ENCODE data around the gene ABHD8. TPM values are rescaled to one million over a fixed set of nuclear protein-coding genes. Genes with fewer than 3 reads are reported as not detected.

ABHD8 gene, protein sequence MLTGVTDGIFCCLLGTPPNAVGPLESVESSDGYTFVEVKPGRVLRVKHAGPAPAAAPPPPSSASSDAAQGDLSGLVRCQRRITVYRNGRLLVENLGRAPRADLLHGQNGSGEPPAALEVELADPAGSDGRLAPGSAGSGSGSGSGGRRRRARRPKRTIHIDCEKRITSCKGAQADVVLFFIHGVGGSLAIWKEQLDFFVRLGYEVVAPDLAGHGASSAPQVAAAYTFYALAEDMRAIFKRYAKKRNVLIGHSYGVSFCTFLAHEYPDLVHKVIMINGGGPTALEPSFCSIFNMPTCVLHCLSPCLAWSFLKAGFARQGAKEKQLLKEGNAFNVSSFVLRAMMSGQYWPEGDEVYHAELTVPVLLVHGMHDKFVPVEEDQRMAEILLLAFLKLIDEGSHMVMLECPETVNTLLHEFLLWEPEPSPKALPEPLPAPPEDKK
- total RNA-seq (10 to 100 TPM in 3 of 5 donors, 1 to 10 TPM in 2; 4.9 to 28.1 (median 15.2) TPM), polyA plus RNA-seq (10 to 100 TPM in 1 of 3 donors, 1 to 10 TPM in 2; 8.0 to 12.0 (median 9.8) TPM)
- long read RNA-seq, donor 1, partial matches to known transcripts: 0 of 1 reads
- long read RNA-seq, donor 1, other reads (novel, unspliced or antisense): 0 of 1 reads
- long read RNA-seq, donor 2, partial matches to known transcripts: 61 of 105 reads
- long read RNA-seq, donor 2, other reads (novel, unspliced or antisense): 42 of 105 reads
- long read RNA-seq, donor 3: 0 reads
- long read RNA-seq, donor 4: 0 reads
- long read RNA-seq, donor 5, partial matches to known transcripts: 45 of 48 reads
- long read RNA-seq, donor 5, other reads (novel, unspliced or antisense): 0 of 48 reads
- long read RNA-seq, donor 6, transcript ABHD8-201 (5 exons, 2,090 nt): major isoform, 6 of 312 reads
- long read RNA-seq, donor 6, partial matches to known transcripts: 306 of 312 reads
- long read RNA-seq, donor 6, other reads (novel, unspliced or antisense): 0 of 312 reads
- long read RNA-seq, donor 7, partial matches to known transcripts: 0 of 29 reads
- long read RNA-seq, donor 7, other reads (novel, unspliced or antisense): 26 of 29 reads
- long read RNA-seq, donor 8, partial matches to known transcripts: 0 of 2 reads
- long read RNA-seq, donor 8, other reads (novel, unspliced or antisense): 0 of 2 reads
- long read RNA-seq, donor 9, partial matches to known transcripts: 80 of 81 reads
- long read RNA-seq, donor 9, other reads (novel, unspliced or antisense): 0 of 81 reads
- long read RNA-seq, donor 10, partial matches to known transcripts: 21 of 21 reads
- long read RNA-seq, donor 10, other reads (novel, unspliced or antisense): 0 of 21 reads

DNA sequence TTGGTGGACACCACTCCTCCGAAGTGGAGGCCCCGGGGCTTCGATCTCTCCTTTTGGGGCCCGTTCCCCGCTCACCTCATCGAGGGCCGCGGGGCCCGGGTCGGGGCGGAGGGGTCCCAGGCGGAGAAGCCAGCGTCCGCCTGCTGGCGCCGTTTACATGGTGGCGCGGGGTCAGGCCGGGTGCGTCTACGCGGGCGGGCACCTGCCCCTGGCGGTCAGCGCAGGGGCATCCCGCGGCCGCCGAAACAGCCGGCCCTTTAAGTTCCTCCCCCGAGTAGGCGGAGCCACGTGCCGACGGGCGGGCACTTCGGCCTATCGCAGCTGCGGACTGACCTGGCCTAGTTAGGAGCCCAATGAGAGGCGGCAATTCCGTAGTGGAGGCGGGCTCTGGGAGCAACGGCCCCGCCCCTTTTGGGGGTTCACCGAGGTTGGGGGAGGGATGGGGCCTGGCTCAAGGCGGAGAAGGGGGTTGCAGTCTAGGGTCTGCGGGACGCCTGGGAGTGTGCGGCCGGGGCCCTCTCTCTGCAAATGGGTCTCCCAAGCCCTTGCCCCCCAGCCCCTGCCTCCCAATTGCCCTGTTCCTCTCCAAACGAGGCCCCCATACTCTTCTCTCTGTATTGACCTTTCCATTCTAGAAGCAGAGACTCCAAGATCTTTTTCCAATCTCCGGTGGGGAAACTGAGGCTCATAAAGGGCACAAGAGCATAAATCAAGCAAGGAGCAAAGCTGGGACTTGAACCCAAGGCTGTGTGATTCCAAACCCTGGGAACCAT lies at the start of gene ABHD8:
Gene ABHD8 (minus strand): TSS at position 259 of the 773 bp plus-strand sequence. CDS start 1,809 bp downstream, outside the sequence.
- TF ChIP-seq POLR2AphosphoS5 (IDR thresholded peaks at IDR 0.05) (peak in 2 of 3 donors; percentile 59 to 81), EP300 (IDR thresholded peaks at IDR 0.05) (no peak)
- TF ChIP-seq, protein P1, sequence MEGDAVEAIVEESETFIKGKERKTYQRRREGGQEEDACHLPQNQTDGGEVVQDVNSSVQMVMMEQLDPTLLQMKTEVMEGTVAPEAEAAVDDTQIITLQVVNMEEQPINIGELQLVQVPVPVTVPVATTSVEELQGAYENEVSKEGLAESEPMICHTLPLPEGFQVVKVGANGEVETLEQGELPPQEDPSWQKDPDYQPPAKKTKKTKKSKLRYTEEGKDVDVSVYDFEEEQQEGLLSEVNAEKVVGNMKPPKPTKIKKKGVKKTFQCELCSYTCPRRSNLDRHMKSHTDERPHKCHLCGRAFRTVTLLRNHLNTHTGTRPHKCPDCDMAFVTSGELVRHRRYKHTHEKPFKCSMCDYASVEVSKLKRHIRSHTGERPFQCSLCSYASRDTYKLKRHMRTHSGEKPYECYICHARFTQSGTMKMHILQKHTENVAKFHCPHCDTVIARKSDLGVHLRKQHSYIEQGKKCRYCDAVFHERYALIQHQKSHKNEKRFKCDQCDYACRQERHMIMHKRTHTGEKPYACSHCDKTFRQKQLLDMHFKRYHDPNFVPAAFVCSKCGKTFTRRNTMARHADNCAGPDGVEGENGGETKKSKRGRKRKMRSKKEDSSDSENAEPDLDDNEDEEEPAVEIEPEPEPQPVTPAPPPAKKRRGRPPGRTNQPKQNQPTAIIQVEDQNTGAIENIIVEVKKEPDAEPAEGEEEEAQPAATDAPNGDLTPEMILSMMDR (IDR thresholded peaks at IDR 0.05): peak in 5 of 7 experiments; percentile 46 to 80 (median 73)
- H3K36me3 ChIP-seq: peaks cover 0 to 25% (median 15%) of the 10 kb centered on the region in 4 donors
- peak within 1 kb of the TSS; percentile 66 to 92 (median 90) for H3K27ac ChIP-seq
- peaks cover 21 to 71% (median 59%) of the 10 kb centered on the region in 4 donors for H3K4me1 ChIP-seq
- 1 to 2% (median 2%) methylated on average over 13 to 52 of the region's 52 CpGs for WGBS, 5 donors
- DNase-seq: peak; percentile 97 to 98
- no peaks in the 10 kb centered on the region for H3K27me3 ChIP-seq
- H3K9me3 ChIP-seq: peaks cover 0 to under 1% (median 0%) of the 10 kb centered on the region in 4 donors
- intact Hi-C loops (cut with DNase I; ENCODE audit: low total_unique reads): no loop called here
- H3K4me3 ChIP-seq: peak within 1 kb of the TSS; percentile 61 to 89 (median 72)

DNA sequence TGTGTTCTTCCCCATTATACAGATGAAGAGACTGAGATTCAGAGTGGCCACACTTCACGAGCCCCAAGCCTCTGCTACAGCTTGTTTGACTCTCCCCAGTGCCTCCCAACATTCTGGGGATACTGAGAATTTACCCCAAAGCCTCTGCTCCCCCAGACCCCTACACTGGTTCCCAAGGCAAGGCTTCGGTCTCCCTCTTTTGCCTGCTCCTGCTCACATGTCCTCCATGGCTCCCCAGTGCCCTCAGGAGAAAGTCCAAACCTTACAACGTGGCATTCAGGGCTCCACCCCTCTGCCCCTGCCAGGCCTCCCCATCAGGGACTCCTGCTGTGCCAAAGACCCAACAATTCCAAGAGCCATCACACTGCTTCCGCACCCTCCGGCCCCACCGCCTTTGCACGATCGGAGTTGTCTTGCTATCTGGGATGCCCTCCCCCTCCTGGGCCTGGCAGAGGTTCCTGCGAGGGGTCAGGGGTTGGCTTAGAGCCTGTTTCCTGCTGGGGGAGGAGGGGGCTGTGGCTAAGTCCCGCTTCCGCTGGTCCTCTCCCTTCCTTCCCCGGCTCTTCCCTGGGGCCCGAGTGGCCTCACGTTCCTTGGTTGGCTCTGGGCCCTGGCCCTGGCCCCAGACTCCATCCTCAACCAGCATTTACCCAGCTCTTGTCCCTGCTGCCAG lies 49.5 kb upstream of the ABHD8 start:
- intact Hi-C loops (cut with DNase I; ENCODE audit: low total_unique reads): no loop called here

DNA sequence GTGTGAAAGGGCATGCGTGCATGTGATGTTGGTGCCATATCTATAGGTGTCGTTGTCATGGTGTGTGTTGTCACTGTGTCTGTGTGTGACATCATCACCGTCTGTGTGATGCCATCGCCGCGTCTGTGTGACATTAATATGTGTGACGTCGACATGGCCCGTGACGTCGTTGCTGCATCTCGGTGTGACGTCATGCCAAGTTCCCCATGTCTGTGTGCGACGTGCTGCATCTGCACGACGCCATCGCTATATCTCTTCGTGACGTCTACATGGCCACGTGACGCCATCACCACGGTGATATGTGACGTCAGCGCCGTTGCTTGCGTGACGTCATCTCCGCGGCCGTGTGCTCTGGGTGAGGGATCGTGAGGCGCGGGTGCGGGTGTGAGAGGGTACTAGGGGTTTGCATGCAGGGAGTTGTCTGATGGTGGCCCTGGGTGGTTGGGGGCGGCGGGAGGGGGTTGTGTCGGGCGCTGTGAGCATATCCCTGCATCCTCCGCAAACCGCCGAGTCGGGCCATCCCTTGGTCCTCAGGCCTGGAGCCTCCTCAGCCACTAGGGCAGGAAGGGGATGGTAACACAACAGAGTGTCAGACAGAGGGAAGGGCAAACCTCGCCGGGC lies 48.7 kb upstream of the ABHD8 start:
- peak overlapping the region in 1 of 5 donors; percentile 14 for H3K27ac ChIP-seq

More for the DNA sequence above, 49.5 kb upstream of the ABHD8 start:
- Histone ChIP-seq H3K36me3 (no peaks in the 10 kb centered on the region), H3K4me1 (peaks cover 0 to 13% (median 8%) of the 10 kb centered on the region in 4 donors), H3K9me3 (no peaks in the 10 kb centered on the region), H3K27me3 (peaks cover 0 to 53% (median 0%) of the 10 kb centered on the region in 3 donors), H3K4me3 (no peak overlapping the region), H3K27ac (peak overlapping the region in 1 of 5 donors; percentile 14)
- 41 to 47% (median 43%) methylated on average over 14 of the region's 14 CpGs for WGBS, 5 donors
- TF ChIP-seq, protein P1 (IDR thresholded peaks at IDR 0.05): no peak
- TF ChIP-seq POLR2AphosphoS5 (IDR thresholded peaks at IDR 0.05) (no peak), POLR2A (IDR thresholded peaks at IDR 0.05) (no peak), EP300 (IDR thresholded peaks at IDR 0.05) (no peak)
- peak in 1 of 2 donors; percentile 49 for DNase-seq

More for the DNA sequence above, 48.7 kb upstream of the ABHD8 start:
- peaks cover 0 to 19% (median 9%) of the 10 kb centered on the region in 4 donors for H3K4me1 ChIP-seq
- H3K27me3 ChIP-seq: peaks cover 0 to 56% (median 0%) of the 10 kb centered on the region in 3 donors
- no peak for TF ChIP-seq POLR2AphosphoS5 (IDR thresholded peaks at IDR 0.05)
- TF ChIP-seq, protein P1 (IDR thresholded peaks at IDR 0.05): no peak
- no peak for TF ChIP-seq POLR2A (IDR thresholded peaks at IDR 0.05)
- TF ChIP-seq EP300 (IDR thresholded peaks at IDR 0.05): no peak
- H3K36me3 ChIP-seq: no peaks in the 10 kb centered on the region
- intact Hi-C loops (cut with DNase I; ENCODE audit: low total_unique reads): no loop called here
- 88 to 91% (median 89%) methylated on average over 45 of the region's 45 CpGs for WGBS, 5 donors
- no peak overlapping the region for H3K4me3 ChIP-seq
- H3K9me3 ChIP-seq: no peaks in the 10 kb centered on the region
- no peak for DNase-seq
